Measurements from ENCODE around the gene VWA5B2.

The VWA5B2 gene

DNA sequence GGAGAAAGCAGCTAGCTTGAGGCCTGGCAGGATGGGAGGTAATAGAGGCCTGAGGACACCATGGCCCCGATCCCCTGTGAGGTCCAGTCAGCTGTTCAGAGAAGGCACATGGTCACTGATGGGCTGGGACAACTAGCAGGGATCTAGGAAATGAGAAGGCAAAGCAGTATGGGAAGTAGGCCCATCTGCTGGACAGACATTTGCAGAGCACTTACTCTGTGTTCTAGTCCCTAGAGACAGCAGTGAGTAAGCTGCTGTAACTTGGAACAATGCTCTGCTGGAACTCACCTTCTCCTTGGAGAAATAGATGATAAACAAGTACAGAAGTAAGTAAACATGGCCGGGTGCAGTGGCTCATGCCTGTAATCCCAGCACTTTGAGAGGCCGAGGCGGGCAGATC, 53.6 kb downstream of the VWA5B2 start:
- no peak for DNase-seq

DNA sequence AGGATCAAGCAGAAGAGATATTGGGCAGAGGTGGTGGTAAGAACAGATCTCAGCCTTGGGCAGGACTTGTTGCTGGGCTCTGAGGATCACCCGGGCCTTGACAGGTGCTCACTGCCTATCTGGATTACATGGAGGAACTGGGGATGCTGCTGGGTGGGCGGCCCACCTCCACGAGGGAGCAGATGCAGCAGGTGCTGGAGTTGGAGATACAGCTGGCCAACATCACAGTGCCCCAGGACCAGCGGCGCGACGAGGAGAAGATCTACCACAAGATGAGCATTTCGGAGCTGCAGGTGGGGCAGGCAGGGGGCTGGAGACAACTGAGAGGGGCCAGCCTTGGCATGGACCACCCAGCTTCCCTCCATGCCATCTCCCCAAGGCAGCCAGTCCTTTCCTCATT, 54.3 kb downstream of the VWA5B2 start:
- DNase-seq = no peak

DNA sequence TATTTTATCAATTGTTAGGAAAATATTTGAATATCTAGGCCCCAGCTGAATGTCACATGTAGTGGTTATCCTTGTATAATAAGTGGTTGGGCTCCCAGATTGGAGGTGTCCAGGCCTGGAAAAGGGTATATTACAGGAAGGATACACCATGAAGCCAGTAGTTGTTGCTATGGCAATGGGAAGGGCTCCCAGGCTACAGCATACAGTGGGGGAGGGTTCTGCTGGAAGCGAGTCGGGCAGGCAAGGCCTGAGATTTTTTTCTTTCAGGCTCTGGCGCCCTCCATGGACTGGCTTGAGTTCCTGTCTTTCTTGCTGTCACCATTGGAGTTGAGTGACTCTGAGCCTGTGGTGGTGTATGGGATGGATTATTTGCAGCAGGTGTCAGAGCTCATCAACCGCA, 55.3 kb downstream of the VWA5B2 start:
- peak; percentile 49 to 74 for DNase-seq

DNA sequence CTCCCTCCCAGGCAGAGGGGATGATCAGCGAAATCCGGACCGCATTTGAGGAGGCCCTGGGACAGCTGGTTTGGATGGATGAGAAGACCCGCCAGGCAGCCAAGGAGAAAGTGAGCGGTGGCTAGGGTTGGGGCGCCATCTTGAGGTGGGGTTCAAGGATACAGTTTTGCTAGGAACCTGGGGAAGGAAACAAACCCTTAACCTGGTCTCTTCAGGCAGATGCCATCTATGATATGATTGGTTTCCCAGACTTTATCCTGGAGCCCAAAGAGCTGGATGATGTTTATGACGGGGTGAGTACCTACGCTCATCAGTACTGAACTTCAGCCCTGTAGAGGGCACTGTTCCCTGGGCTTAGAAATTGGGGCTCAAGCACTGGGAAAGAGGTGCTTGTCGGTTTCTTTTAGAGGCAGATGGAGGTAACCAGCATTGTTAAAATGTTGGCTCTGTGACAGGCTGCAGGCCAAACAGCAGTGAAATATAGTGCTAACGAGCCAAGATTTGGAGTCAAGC, 60.1 kb downstream of the VWA5B2 start:
- DNase-seq = peak; percentile 38 to 39

DNA sequence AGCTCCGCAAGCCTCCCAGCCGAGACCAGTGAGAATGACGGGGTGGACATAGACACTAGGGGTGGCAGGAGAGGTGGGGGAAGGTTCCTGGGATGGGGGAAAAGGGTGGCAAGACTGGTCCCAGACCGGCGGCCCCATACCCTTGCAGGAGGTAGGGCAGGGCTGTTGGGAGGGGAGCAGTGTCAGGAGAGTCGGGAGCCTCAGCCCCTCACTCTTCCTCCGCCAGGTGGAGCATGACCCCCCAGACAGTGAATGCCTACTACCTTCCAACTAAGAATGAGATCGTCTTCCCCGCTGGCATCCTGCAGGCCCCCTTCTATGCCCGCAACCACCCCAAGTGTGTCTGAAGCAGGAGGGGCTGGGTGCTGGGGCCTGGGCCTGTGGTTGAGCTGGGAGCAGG, 60.9 kb downstream of the VWA5B2 start:
- no peak for DNase-seq

DNA sequence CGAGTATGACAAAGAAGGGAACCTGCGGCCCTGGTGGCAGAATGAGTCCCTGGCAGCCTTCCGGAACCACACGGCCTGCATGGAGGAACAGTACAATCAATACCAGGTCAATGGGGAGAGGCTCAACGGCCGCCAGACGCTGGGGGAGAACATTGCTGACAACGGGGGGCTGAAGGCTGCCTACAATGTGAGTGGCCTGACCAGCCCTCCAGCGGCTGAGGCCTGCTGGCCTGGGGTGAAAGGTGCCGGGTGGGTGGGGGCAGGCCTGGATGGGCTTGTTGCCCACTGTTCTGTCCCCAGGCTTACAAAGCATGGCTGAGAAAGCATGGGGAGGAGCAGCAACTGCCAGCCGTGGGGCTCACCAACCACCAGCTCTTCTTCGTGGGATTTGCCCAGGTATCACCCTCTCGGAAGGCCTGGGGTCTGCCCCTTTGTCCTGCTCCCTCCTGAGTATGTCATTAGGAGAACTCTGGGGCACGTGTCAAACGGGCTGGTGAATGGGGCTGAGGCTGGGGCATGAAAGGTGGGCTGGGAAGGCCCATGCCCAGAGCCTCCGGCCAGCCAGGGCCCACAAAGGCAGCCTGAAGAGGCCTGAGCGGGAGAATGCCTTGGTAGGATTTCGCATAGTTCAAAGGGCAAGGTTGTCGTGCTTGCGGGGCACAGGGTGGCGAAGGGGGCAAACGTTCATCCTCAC, 61.8 kb downstream of the VWA5B2 start:
- no peak for DNase-seq
